Measurements from ENCODE around the gene NRXN3.

Gene NRXN3

GRCh38 chr14:79516009-79516408, 1345.8 kb downstream of the NRXN3 start:
- no peak for DNase-seq

- no peak for DNase-seq
Observed at GRCh38 chr14:79525416-79525815, 1355.2 kb downstream of the NRXN3 start.

GRCh38 chr14:79528828-79529416, 1358.7 kb downstream of the NRXN3 start:
- no peak for DNase-seq

GRCh38 chr14:79530555-79530954, 1360.4 kb downstream of the NRXN3 start:
- DNase-seq, result no peak

- DNase-seq, result no peak
Observed at GRCh38 chr14:79534703-79535353, 1364.7 kb downstream of the NRXN3 start.

GRCh38 chr14:79540394-79540793, 1370.2 kb downstream of the NRXN3 start:
- no peak for DNase-seq

GRCh38 chr14:79542121-79542520, 1371.9 kb downstream of the NRXN3 start:
- DNase-seq, result no peak

GRCh38 chr14:79543348-79543747, 1373.2 kb downstream of the NRXN3 start:
- DNase-seq, result no peak

- no peak for DNase-seq
Observed at GRCh38 chr14:79543967-79544697, 1374.0 kb downstream of the NRXN3 start.

- DNase-seq, result no peak
Observed at GRCh38 chr14:79544698-79545070, 1374.5 kb downstream of the NRXN3 start.

- DNase-seq, result no peak
Observed at GRCh38 chr14:79548836-79549235, 1378.7 kb downstream of the NRXN3 start.

GRCh38 chr14:79549515-79549914, 1379.3 kb downstream of the NRXN3 start:
- no peak for DNase-seq

- no peak for DNase-seq
Observed at GRCh38 chr14:79551523-79551922, 1381.3 kb downstream of the NRXN3 start.

GRCh38 chr14:79552778-79553177, 1382.6 kb downstream of the NRXN3 start:
- DNase-seq, result no peak

GRCh38 chr14:79554816-79555215, 1384.6 kb downstream of the NRXN3 start:
- DNase-seq, result no peak

- DNase-seq, result no peak
Observed at GRCh38 chr14:79555429-79555828, 1385.3 kb downstream of the NRXN3 start.

- DNase-seq, result no peak
Observed at GRCh38 chr14:79557309-79557708, 1387.1 kb downstream of the NRXN3 start.

GRCh38 chr14:79562185-79562584, 1392.0 kb downstream of the NRXN3 start:
- DNase-seq, result no peak

GRCh38 chr14:79564371-79564770, 1394.2 kb downstream of the NRXN3 start:
- no peak for DNase-seq

GRCh38 chr14:79567306-79567705, 1397.1 kb downstream of the NRXN3 start:
- DNase-seq, result no peak

- DNase-seq, result no peak
Observed at GRCh38 chr14:79568594-79568993, 1398.4 kb downstream of the NRXN3 start.

GRCh38 chr14:79569072-79569471, 1398.9 kb downstream of the NRXN3 start:
- no peak for DNase-seq

GRCh38 chr14:79570648-79571047, 1400.5 kb downstream of the NRXN3 start:
- DNase-seq, result no peak

- no peak for DNase-seq
Observed at GRCh38 chr14:79571366-79571765, 1401.2 kb downstream of the NRXN3 start.
